CD4-positive, alpha-beta T cell treated with Interleukin-4 for 4 hours (primary cell): ENCODE measurements around the gene DOCK4.

Source experiments
- DNase-seq: peaks from one replicate; pipeline ENCODE4 v3.0.0-alpha.2; 2020

Gene DOCK4

GRCh38 chr7:112160130-112160770 lies 45.9 kb downstream of the DOCK4 start:
- DNase-seq = no peak

GRCh38 chr7:112159351-112159750 lies 46.8 kb downstream of the DOCK4 start:
- DNase-seq = no peak

- DNase-seq = no peak
Observed at GRCh38 chr7:112157072-112157471, 49.1 kb downstream of the DOCK4 start.

- no peak for DNase-seq
Observed at GRCh38 chr7:112156412-112156811, 49.8 kb downstream of the DOCK4 start.

GRCh38 chr7:112154690-112155089 lies 51.5 kb downstream of the DOCK4 start:
- no peak for DNase-seq

GRCh38 chr7:112152186-112152585 lies 54.0 kb downstream of the DOCK4 start:
- no peak for DNase-seq

- DNase-seq = no peak
Observed at GRCh38 chr7:112150823-112151641, 55.2 kb downstream of the DOCK4 start.

- DNase-seq = no peak
Observed at GRCh38 chr7:112149734-112150133, 56.5 kb downstream of the DOCK4 start.

GRCh38 chr7:112147793-112148361 lies 58.3 kb downstream of the DOCK4 start:
- no peak for DNase-seq

- no peak for DNase-seq
Observed at GRCh38 chr7:112145206-112145605, 61.0 kb downstream of the DOCK4 start.

- DNase-seq = no peak
Observed at GRCh38 chr7:112144284-112145059, 61.7 kb downstream of the DOCK4 start.

GRCh38 chr7:112143582-112143981 lies 62.6 kb downstream of the DOCK4 start:
- DNase-seq = no peak

GRCh38 chr7:112143136-112143535 lies 63.1 kb downstream of the DOCK4 start:
- DNase-seq = no peak

GRCh38 chr7:112140600-112140999 lies 65.6 kb downstream of the DOCK4 start:
- no peak for DNase-seq

GRCh38 chr7:112138938-112139337 lies 67.3 kb downstream of the DOCK4 start:
- no peak for DNase-seq

- DNase-seq = no peak
Observed at GRCh38 chr7:112138325-112138852, 67.8 kb downstream of the DOCK4 start.

- DNase-seq = no peak
Observed at GRCh38 chr7:112137141-112138101, 68.8 kb downstream of the DOCK4 start.

- DNase-seq = no peak
Observed at GRCh38 chr7:112136271-112137008, 69.8 kb downstream of the DOCK4 start.

- DNase-seq = no peak
Observed at GRCh38 chr7:112135815-112136214, 70.4 kb downstream of the DOCK4 start.

GRCh38 chr7:112134039-112134438 lies 72.2 kb downstream of the DOCK4 start:
- no peak for DNase-seq

- no peak for DNase-seq
Observed at GRCh38 chr7:112133328-112133727, 72.9 kb downstream of the DOCK4 start.
